Smooth muscle cell (in vitro differentiated cells): ENCODE data around the gene SUPT20HL2. TPM values are rescaled to one million over a fixed set of nuclear protein-coding genes. Genes with fewer than 3 reads are reported as not detected.

Experiments used
- DNase-seq: peaks from one replicate; lab custom pipeline; 2025; ENCODE audit not compliant: unreplicated experiment; lab: John Stamatoyannopoulos, UW
- H2AFZ ChIP-seq: fragments of 200-600 bp; sonication (generic); 2 replicates; pipeline ENCODE4 v1.6.0; 2016; ENCODE audit warnings: antibody characterized with exemption, low read depth, mild to moderate bottlenecking
- H3F3A ChIP-seq: fragments of 200-600 bp; sonication (generic); 2 replicates; pipeline ENCODE4 v1.6.0; 2017; ENCODE audit warnings: antibody characterized with exemption, low read depth
- H3K27ac ChIP-seq: fragments of 200-600 bp; sonication (generic); 2 replicates; pipeline ENCODE4 v1.5.1; 2016; ENCODE audit warnings: low read depth, mild to moderate bottlenecking
- H3K27me3 ChIP-seq: fragments of 200-600 bp; sonication (generic); 2 replicates; pipeline ENCODE4 v1.6.1; 2016; ENCODE audit warnings: low read depth, mild to moderate bottlenecking
- H3K36me3 ChIP-seq: fragments of 200-600 bp; sonication (generic); 2 replicates; pipeline ENCODE4 v1.5.1; 2016; ENCODE audit warnings: low read depth
- H3K4me1 ChIP-seq: fragments of 200-600 bp; sonication (generic); 2 replicates; pipeline ENCODE4 v1.5.1; 2016; ENCODE audit warnings: low read depth
- H3K4me2 ChIP-seq: fragments of 200-600 bp; sonication (generic); 2 replicates; pipeline ENCODE4 v1.6.0; 2016; ENCODE audit warnings: mild to moderate bottlenecking
- H3K4me3 ChIP-seq: fragments of 200-600 bp; sonication (generic); 2 replicates; pipeline ENCODE4 v1.5.1; 2016; ENCODE audit warnings: mild to moderate bottlenecking
- H3K79me2 ChIP-seq: fragments of 200-600 bp; sonication (generic); 2 replicates; pipeline ENCODE4 v1.6.0; 2016; ENCODE audit warnings: low read depth, mild to moderate bottlenecking
- H3K9ac ChIP-seq: fragments of 200-600 bp; sonication (generic); 2 replicates; pipeline ENCODE4 v1.6.0; 2016; ENCODE audit warnings: low read depth
- H3K9me3 ChIP-seq: fragments of 200-600 bp; sonication (generic); replicated peaks from 2 replicates; pipeline ENCODE4 v1.5.1; 2016; ENCODE audit warnings: low read depth
- H4K20me1 ChIP-seq: fragments of 200-600 bp; sonication (generic); 2 replicates; pipeline ENCODE4 v1.6.0; 2016; ENCODE audit warnings: low read depth
- WGBS: methylation state at CpG from one replicate; pipeline ENCODE4 v1.1.7; 2016; ENCODE audit warnings: low lambda C conversion rate; 5-methylcytosine and 5-hydroxymethylcytosine counted together
- polyA plus RNA-seq: library from polyadenylated mRNA; unstranded; fragments of >200 nt; fragmentation: Nextera tagmentation; extraction: Ambion mirVana; gene quantifications from 2 replicates; pipeline ENCODE4 v1.2.1, GENCODE V29; 2016
- total RNA-seq: library from RNA; depleted of rRNA; stranded (reverse); fragments of >200 nt; gene quantifications from 2 replicates; pipeline ENCODE4 v1.2.3, GENCODE V29; 2014
- TF ChIP-seq, protein P1 (sequence below): fragments of 200-600 bp; sonication (generic); IDR thresholded peaks from 2 replicates; pipeline ENCODE4 v1.5.1; 2017; ENCODE audit warnings: borderline replicate concordance, mild to moderate bottlenecking, antibody characterized with exemption; ENCODE audit not compliant: insufficient read depth, poor library complexity, severe bottlenecking

SUPT20HL2 gene
- total and polyA plus RNA-seq, 2 experiments from 2014 or later = 0.45 TPM; not detected in 1

DNA sequence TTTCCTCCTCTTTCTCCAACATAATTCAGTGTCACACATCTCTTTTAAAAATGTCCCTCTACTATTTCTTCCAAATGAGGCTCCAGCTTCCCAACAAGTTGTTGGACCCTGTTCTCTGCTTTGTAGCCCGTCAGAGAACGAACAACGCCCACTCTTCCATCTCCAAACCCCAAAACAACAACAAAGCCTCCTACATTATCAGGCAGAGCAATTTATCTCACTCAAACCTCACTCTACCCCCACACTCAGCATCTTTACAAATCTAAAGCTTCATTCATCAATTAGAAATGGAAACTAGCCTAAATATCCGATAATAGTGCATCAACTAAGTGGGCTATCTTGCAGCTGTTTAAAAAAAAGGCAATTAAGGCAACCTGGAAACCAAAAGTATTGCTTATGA is 20.5 kb downstream of the SUPT20HL2 start:
- no peaks in the 10 kb centered on the region for H3K9me3 ChIP-seq

DNA sequence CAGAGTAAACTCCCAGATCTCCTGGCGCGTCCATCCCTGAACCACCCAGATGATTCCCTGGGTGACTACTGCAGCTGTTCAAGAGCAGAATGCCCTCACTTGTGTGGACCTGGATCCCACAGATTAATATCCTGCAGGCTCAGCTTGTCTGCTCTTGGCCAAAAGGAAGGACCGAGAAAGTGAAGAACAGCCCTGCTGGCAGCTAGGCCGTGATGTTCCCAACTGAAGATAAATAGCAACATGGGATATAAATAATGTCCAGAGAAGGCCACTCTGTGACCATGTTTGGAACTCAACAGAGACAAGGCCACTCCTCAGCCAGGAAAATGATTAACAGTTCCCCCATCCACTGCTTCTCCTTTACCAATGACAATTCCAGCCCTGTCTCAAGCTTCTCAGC is 21.5 kb downstream of the SUPT20HL2 start:
- DNase-seq = no peak
- Histone ChIP-seq H3K9me3 (no peaks in the 10 kb centered on the region), H3K4me3 (no peak overlapping the region), H3K4me2 (no peak overlapping the region), H2AFZ (no peak overlapping the region), H3K27me3 (no peaks in the 10 kb centered on the region), H3K27ac (no peak overlapping the region), H3F3A (no peaks in the 10 kb centered on the region), H3K4me1 (no peaks in the 10 kb centered on the region), H3K36me3 (no peaks in the 10 kb centered on the region), H3K9ac (no peak overlapping the region), H4K20me1 (no peaks in the 10 kb centered on the region), H3K79me2 (no peaks in the 10 kb centered on the region)
- TF ChIP-seq, protein P1, sequence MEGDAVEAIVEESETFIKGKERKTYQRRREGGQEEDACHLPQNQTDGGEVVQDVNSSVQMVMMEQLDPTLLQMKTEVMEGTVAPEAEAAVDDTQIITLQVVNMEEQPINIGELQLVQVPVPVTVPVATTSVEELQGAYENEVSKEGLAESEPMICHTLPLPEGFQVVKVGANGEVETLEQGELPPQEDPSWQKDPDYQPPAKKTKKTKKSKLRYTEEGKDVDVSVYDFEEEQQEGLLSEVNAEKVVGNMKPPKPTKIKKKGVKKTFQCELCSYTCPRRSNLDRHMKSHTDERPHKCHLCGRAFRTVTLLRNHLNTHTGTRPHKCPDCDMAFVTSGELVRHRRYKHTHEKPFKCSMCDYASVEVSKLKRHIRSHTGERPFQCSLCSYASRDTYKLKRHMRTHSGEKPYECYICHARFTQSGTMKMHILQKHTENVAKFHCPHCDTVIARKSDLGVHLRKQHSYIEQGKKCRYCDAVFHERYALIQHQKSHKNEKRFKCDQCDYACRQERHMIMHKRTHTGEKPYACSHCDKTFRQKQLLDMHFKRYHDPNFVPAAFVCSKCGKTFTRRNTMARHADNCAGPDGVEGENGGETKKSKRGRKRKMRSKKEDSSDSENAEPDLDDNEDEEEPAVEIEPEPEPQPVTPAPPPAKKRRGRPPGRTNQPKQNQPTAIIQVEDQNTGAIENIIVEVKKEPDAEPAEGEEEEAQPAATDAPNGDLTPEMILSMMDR = no peak
- 93% methylated on average over 4 of the region's 4 CpGs for WGBS

More for the DNA sequence above, 20.5 kb downstream of the SUPT20HL2 start:
- no peaks in the 10 kb centered on the region for H3K27me3 ChIP-seq
- no peak overlapping the region for H3K27ac ChIP-seq
- WGBS = 76% methylated on average over 4 of the region's 4 CpGs
- no peaks in the 10 kb centered on the region for H3K79me2 ChIP-seq
- no peaks in the 10 kb centered on the region for H3K36me3 ChIP-seq
- DNase-seq = no peak
- no peaks in the 10 kb centered on the region for H3F3A ChIP-seq
- no peak overlapping the region for H3K4me3 ChIP-seq
- H2AFZ ChIP-seq = no peak overlapping the region
- TF ChIP-seq, protein P1 = no peak
- H3K4me2 ChIP-seq = no peak overlapping the region
- H4K20me1 ChIP-seq = no peaks in the 10 kb centered on the region
- H3K4me1 ChIP-seq = peaks cover 8% of the 10 kb centered on the region
- H3K9ac ChIP-seq = no peak overlapping the region

DNA sequence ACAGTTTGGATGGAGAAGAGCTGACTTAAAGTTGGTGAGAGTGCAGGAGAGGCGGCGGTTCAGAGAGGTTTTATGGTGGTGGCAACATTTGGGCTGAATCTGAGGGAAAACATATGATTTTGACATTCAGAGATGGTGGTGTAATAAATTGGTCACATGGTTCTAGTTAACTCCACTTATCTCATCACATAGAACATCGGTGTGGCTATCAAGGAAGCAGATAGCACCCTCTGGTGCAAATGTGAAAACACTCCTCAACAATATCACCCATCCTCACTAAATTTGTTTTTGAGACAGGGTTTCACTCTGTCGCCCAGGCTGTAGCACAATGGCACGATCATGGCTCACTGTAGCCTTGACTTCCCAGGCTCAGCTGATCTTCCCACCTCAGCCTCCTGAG is 28.8 kb downstream of the SUPT20HL2 start:
- Histone ChIP-seq H3F3A (no peaks in the 10 kb centered on the region), H3K27ac (no peak overlapping the region), H3K4me2 (no peak overlapping the region), H3K9me3 (no peaks in the 10 kb centered on the region), H3K27me3 (no peaks in the 10 kb centered on the region), H3K79me2 (no peaks in the 10 kb centered on the region), H3K36me3 (no peaks in the 10 kb centered on the region), H4K20me1 (no peaks in the 10 kb centered on the region), H3K9ac (no peak overlapping the region), H3K4me1 (peaks cover 16% of the 10 kb centered on the region), H2AFZ (no peak overlapping the region), H3K4me3 (no peak overlapping the region)
- 83% methylated on average over 5 of the region's 5 CpGs for WGBS
- TF ChIP-seq, protein P1 = no peak
- DNase-seq = no peak

DNA sequence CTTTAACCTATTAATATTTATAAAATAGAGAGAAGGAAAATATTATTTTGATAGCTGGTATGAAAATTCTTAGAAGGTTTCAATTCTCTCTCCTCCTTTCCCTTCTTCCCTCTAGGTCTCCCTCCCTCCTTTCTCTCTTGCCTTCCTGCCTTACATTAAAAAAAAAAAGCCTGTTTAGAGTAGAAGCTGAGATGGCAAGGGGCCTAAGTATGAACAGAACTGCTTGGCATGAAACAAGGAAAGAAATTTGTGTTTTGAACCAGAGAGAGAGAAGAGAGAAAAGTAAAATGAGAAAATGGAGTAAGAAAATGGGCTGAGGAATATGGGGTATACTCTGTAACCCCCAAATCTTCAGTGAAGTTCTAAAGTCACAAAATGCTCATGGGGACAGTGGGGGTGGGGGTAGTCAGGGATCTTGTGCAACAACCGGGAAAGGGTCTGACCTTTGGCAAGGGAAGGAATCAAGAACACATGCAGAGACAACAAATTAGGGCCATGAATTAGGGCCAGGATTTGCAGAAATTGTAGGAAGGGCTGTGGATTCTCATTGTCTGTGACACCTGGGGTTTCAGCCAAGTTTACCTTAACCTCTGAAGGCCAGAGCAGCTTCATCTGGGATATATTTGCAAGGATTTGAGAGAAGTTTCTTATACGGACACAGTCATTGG is 30.6 kb downstream of the SUPT20HL2 start:
- TF ChIP-seq, protein P1 = no peak
- no peaks in the 10 kb centered on the region for H3K9me3 ChIP-seq
- peak overlapping the region; percentile 81 for H3K27ac ChIP-seq
- H3F3A ChIP-seq = no peaks in the 10 kb centered on the region
- no peaks in the 10 kb centered on the region for H3K36me3 ChIP-seq
- H3K27me3 ChIP-seq = no peaks in the 10 kb centered on the region
- peak overlapping the region; percentile 62 for H3K9ac ChIP-seq
- WGBS = 73% methylated on average over 2 of the region's 2 CpGs
- DNase-seq = no peak
- H3K4me2 ChIP-seq = peak overlapping the region; percentile 76
- no peaks in the 10 kb centered on the region for H4K20me1 ChIP-seq
- H2AFZ ChIP-seq = peak overlapping the region; percentile 74
- H3K79me2 ChIP-seq = no peaks in the 10 kb centered on the region
- peak overlapping the region; percentile 10 for H3K4me3 ChIP-seq
- peaks cover 16% of the 10 kb centered on the region for H3K4me1 ChIP-seq
